NCI-H1048 (cell line): Measurements from ENCODE around the gene RPTOR.
A peak's percentile ranks its signal among the peaks of the same experiment; 100 is the strongest.
"Not testable (repeated sequence)": the region's sequence is repeated elsewhere in the genome, so short reads cannot be mapped to it uniquely, and the experiment has no call there.

Source experiments
- DNase-seq: peaks from one replicate; lab custom pipeline; 2025; lab: John Stamatoyannopoulos, UW

Gene RPTOR

GRCh38 chr17:80544655-80545498 lies at the start of gene RPTOR:
Gene RPTOR (plus strand): TSS chr17:80544838. CDS start chr17:80545630, 792 bp downstream.
- DNase-seq, result peak; percentile 72

- DNase-seq, result no peak
Observed at GRCh38 chr17:80497726-80498241, 46.9 kb upstream of the RPTOR start.

- DNase-seq, result no peak
Observed at GRCh38 chr17:80498242-80498919, 46.3 kb upstream of the RPTOR start.

GRCh38 chr17:80498920-80499410 lies 45.7 kb upstream of the RPTOR start:
- no peak for DNase-seq

- DNase-seq, result no peak
Observed at GRCh38 chr17:80499560-80499959, 45.1 kb upstream of the RPTOR start.

- no peak for DNase-seq
Observed at GRCh38 chr17:80499961-80500665, 44.5 kb upstream of the RPTOR start.

- no peak for DNase-seq
Observed at GRCh38 chr17:80501741-80502577, 42.7 kb upstream of the RPTOR start.

GRCh38 chr17:80502578-80502877 lies 42.1 kb upstream of the RPTOR start:
- no peak for DNase-seq

- no peak for DNase-seq
Observed at GRCh38 chr17:80503031-80503430, 41.6 kb upstream of the RPTOR start.

- DNase-seq, result no peak
Observed at GRCh38 chr17:80503921-80504320, 40.7 kb upstream of the RPTOR start.

GRCh38 chr17:80504686-80505413 lies 39.8 kb upstream of the RPTOR start:
- no peak for DNase-seq

GRCh38 chr17:80507177-80507576 lies 37.5 kb upstream of the RPTOR start:
- DNase-seq, result not testable (repeated sequence)

- no peak for DNase-seq
Observed at GRCh38 chr17:80507965-80508364, 36.7 kb upstream of the RPTOR start.

- no peak for DNase-seq
Observed at GRCh38 chr17:80509311-80509710, 35.3 kb upstream of the RPTOR start.

GRCh38 chr17:80510132-80510531 lies 34.5 kb upstream of the RPTOR start:
- no peak for DNase-seq

GRCh38 chr17:80510772-80511171 lies 33.9 kb upstream of the RPTOR start:
- no peak for DNase-seq

- DNase-seq, result no peak
Observed at GRCh38 chr17:80511222-80512180, 33.1 kb upstream of the RPTOR start.

- DNase-seq, result no peak
Observed at GRCh38 chr17:80512233-80512632, 32.4 kb upstream of the RPTOR start.

- no peak for DNase-seq
Observed at GRCh38 chr17:80513201-80513600, 31.4 kb upstream of the RPTOR start.

GRCh38 chr17:80513892-80514291 lies 30.7 kb upstream of the RPTOR start:
- DNase-seq, result no peak
